Measurements from ENCODE around the gene ZNF227. TPM values are rescaled to one million over a fixed set of nuclear protein-coding genes. Genes with fewer than 3 reads are reported as not detected.

ZNF227 gene
- total RNA-seq, 1 donor from 2014 or later = 10.1 TPM

DNA sequence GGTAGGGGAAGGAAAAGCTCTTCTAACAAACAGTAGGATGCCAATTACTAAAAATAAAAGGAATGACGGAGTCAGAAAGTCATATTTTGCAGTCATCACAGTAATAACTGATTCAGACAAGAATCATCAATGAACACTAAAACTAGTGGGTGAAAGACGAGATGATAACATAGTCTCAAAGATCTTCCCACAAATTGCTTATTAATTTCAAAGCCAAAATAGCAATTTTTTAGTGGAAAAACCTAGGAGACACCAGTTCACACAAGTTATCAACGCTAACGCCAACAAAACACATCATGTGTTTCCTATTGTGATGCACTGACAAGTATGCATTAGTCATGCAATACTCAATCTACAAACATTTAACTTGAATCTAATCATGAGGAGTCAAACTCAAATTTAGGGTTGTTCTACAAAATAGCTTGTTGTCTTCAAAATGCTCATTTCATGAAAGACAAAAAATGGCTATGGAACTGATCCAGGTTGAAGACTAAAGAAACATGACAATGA, 65.9 kb downstream of the ZNF227 start:
- no peak for DNase-seq (ENCODE audit: low read depth)
- TF ChIP-seq, protein P1, sequence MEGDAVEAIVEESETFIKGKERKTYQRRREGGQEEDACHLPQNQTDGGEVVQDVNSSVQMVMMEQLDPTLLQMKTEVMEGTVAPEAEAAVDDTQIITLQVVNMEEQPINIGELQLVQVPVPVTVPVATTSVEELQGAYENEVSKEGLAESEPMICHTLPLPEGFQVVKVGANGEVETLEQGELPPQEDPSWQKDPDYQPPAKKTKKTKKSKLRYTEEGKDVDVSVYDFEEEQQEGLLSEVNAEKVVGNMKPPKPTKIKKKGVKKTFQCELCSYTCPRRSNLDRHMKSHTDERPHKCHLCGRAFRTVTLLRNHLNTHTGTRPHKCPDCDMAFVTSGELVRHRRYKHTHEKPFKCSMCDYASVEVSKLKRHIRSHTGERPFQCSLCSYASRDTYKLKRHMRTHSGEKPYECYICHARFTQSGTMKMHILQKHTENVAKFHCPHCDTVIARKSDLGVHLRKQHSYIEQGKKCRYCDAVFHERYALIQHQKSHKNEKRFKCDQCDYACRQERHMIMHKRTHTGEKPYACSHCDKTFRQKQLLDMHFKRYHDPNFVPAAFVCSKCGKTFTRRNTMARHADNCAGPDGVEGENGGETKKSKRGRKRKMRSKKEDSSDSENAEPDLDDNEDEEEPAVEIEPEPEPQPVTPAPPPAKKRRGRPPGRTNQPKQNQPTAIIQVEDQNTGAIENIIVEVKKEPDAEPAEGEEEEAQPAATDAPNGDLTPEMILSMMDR (IDR thresholded peaks at IDR 0.05; ENCODE audit: insufficient read depth, low read length, poor library complexity, severe bottlenecking) = no peak
- Histone ChIP-seq H3K36me3 (ENCODE audit: control insufficient read depth, insufficient read depth, low read length) (no peaks in the 10 kb centered on the region), H3K4me3 (ENCODE audit: low read depth, low read length) (no peak overlapping the region), H3K27me3 (ENCODE audit: control insufficient read depth, insufficient read depth, low read length) (no peaks in the 10 kb centered on the region)

DNA sequence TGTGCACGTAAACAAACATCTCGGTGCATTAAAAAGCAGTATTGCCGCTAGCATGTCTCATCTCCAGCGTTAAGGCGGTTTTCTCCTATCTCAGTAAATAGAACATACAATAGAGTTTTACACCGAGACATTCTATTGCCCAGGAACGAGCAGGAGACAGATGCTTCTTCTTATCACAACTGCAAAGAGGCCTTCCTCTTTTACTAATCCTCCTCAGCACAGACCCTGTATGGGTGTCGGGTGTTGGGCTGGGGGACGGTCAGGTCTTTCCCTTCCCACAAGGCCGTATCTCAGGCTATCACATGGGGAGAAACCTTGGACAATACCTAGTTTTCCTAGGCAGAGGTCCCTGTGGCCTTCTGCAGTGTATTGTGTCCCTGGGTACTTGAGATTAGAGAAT, 68.6 kb downstream of the ZNF227 start:
- DNase-seq (ENCODE audit: low read depth) = no peak
- TF ChIP-seq, protein P1 (IDR thresholded peaks at IDR 0.05; ENCODE audit: insufficient read depth, low read length, poor library complexity, severe bottlenecking) = no peak
- no peak overlapping the region for H3K4me3 ChIP-seq (ENCODE audit: low read depth, low read length)
- no peaks in the 10 kb centered on the region for H3K36me3 ChIP-seq (ENCODE audit: control insufficient read depth, insufficient read depth, low read length)
- H3K27me3 ChIP-seq (ENCODE audit: control insufficient read depth, insufficient read depth, low read length) = no peaks in the 10 kb centered on the region

DNA sequence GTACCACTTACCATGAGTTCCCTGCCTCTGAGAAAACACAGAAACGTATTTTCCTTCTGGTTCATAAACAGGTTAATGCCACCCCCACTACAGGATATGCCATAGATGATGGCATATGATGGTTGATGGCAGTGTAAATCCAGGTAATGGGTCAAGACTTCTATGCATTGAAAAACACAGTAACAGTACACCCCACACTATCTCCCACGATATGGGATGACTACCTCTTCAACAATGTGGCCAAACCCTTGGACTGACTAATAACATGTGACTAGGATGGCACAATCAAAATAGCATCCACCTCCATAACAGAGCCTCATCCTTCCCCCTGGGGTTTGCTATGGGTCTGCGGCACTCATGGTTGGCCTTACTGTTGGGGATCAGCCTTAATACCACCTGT, 70.5 kb downstream of the ZNF227 start:
- Histone ChIP-seq H3K27me3 (ENCODE audit: control insufficient read depth, insufficient read depth, low read length) (no peaks in the 10 kb centered on the region), H3K4me3 (ENCODE audit: low read depth, low read length) (no peak overlapping the region), H3K36me3 (ENCODE audit: control insufficient read depth, insufficient read depth, low read length) (no peaks in the 10 kb centered on the region)
- TF ChIP-seq, protein P1 (IDR thresholded peaks at IDR 0.05; ENCODE audit: insufficient read depth, low read length, poor library complexity, severe bottlenecking) = no peak
- no peak for DNase-seq (ENCODE audit: low read depth)

DNA sequence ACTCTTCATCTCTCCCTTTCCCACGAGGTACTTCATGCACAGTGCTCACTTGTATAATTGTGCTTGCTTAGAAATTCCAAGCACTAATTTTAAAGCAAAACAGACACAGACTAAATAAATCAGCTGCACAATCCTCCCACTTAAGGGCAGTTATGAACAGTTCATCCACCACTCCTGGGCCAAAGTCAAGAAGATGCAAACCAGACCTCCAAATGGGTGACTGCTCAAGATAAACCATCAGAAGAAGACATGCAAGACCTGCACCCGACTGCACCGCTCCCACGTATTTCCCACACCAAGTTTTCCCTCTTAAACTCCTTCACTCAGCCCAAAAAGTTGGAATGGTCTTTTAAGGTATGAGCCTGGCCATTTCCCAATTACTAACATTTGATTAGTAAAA, 72.6 kb downstream of the ZNF227 start:
- Histone ChIP-seq H3K4me3 (ENCODE audit: low read depth, low read length) (no peak overlapping the region), H3K27me3 (ENCODE audit: control insufficient read depth, insufficient read depth, low read length) (no peaks in the 10 kb centered on the region), H3K36me3 (ENCODE audit: control insufficient read depth, insufficient read depth, low read length) (peaks cover 3% of the 10 kb centered on the region)
- no peak for DNase-seq (ENCODE audit: low read depth)
- TF ChIP-seq, protein P1 (IDR thresholded peaks at IDR 0.05; ENCODE audit: insufficient read depth, low read length, poor library complexity, severe bottlenecking) = no peak

Other genes starting within 250 kb of the ZNF227 start
- 4.2 and 5.8 TPM in 2 replicates for gene ZNF155, start 228.3 kb upstream of the ZNF227 start, total RNA-seq
- 2.7 and 2.9 TPM in 2 replicates for gene ZNF230, start 209.6 kb upstream of the ZNF227 start, total RNA-seq
- 2.3 and 3.3 TPM in 2 replicates for gene ZNF222, start 187.2 kb upstream of the ZNF227 start, total RNA-seq
- 3.6 and 4.9 TPM in 2 replicates for gene ZNF223, start 160.5 kb upstream of the ZNF227 start, total RNA-seq
- gene ZNF284, start 140.4 kb upstream of the ZNF227 start, total RNA-seq = 1.1 and 1.5 TPM in 2 replicates
- 7.3 and 8.2 TPM in 2 replicates for gene ZNF224, start 118.2 kb upstream of the ZNF227 start, total RNA-seq
- 1.9 and 2.2 TPM in 2 replicates for gene ZNF225, start 99.1 kb upstream of the ZNF227 start, total RNA-seq
- 4.7 and 5.7 TPM in 2 replicates for gene ZNF234, start 71.0 kb upstream of the ZNF227 start, total RNA-seq
- 11.2 and 26.8 TPM in 2 replicates for gene ZNF226, start 47.4 kb upstream of the ZNF227 start, total RNA-seq
- 0.14 and 0.38 TPM in 2 replicates for gene ZNF233, start 47.4 kb downstream of the ZNF227 start, total RNA-seq
- gene ZNF235, start 92.5 kb downstream of the ZNF227 start, total RNA-seq = 2.2 and 3.9 TPM in 2 replicates
- gene ZNF112, start 144.1 kb downstream of the ZNF227 start, total RNA-seq = 3.6 and 7.6 TPM in 2 replicates
- 3.8 and 5.1 TPM in 2 replicates for gene ZNF285, start 189.1 kb downstream of the ZNF227 start, total RNA-seq
- 4.9 and 17.5 TPM in 2 replicates for gene ZNF229, start 235.9 kb downstream of the ZNF227 start, total RNA-seq

Data from kidney epithelial cell (primary cell).